Measurements from ENCODE around the gene MST1.

The MST1 gene

GRCh38 chr3:49713336-49714105 lies 24.2 kb upstream of the MST1 start:
- Mint-ChIP-seq H3K9me3 (no peaks in the 10 kb centered on the region), H3K27me3 (no peaks in the 10 kb centered on the region), H3K4me1 (peaks cover under 1% of the 10 kb centered on the region), H3K4me3 (no peak overlapping the region), H3K27ac (no peak overlapping the region), H3K36me3 (peaks cover 2% of the 10 kb centered on the region)
- DNase-seq (ENCODE audit: low spot score in 2 of 2) (no peak), ATAC-seq (ENCODE audit: low read depth) (no peak)

- Mint-ChIP-seq H3K36me3 (peaks cover 4% of the 10 kb centered on the region), H3K27ac (no peak overlapping the region)
- no peak for ATAC-seq (ENCODE audit: low read depth)
These were observed 23.5 kb upstream of the MST1 start for GRCh38 chr3:49712631-49713317.

GRCh38 chr3:49712166-49712565 lies 22.9 kb upstream of the MST1 start:
- DNase-seq (ENCODE audit: low spot score in 2 of 2) (no peak), ATAC-seq (ENCODE audit: low read depth) (no peak)
- H3K27ac Mint-ChIP-seq: no peak overlapping the region
- peaks cover 5% of the 10 kb centered on the region for H3K36me3 Mint-ChIP-seq
- H3K4me3 Mint-ChIP-seq: no peak overlapping the region
- no peaks in the 10 kb centered on the region for H3K27me3 Mint-ChIP-seq
- H3K9me3 Mint-ChIP-seq: no peaks in the 10 kb centered on the region
- H3K4me1 Mint-ChIP-seq: peaks cover 4% of the 10 kb centered on the region

More at GRCh38 chr3:49712631-49713317, 23.5 kb upstream of the MST1 start:
- Mint-ChIP-seq H3K9me3 (no peaks in the 10 kb centered on the region), H3K4me3 (no peak overlapping the region), H3K27me3 (no peaks in the 10 kb centered on the region), H3K4me1 (peaks cover under 1% of the 10 kb centered on the region)
- DNase-seq (ENCODE audit: low spot score in 2 of 2): no peak

GRCh38 chr3:49711489-49711888 lies 22.2 kb upstream of the MST1 start:
- H3K9me3 Mint-ChIP-seq: no peaks in the 10 kb centered on the region
- no peak overlapping the region for H3K4me3 Mint-ChIP-seq
- H3K4me1 Mint-ChIP-seq: peaks cover 6% of the 10 kb centered on the region
- no peaks in the 10 kb centered on the region for H3K27me3 Mint-ChIP-seq
- H3K36me3 Mint-ChIP-seq: peaks cover 7% of the 10 kb centered on the region
- DNase-seq (ENCODE audit: low spot score in 2 of 2) (no peak), ATAC-seq (ENCODE audit: low read depth) (no peak)
- H3K27ac Mint-ChIP-seq: no peak overlapping the region

- Mint-ChIP-seq H3K36me3 (peaks cover 7% of the 10 kb centered on the region), H3K4me1 (peaks cover 6% of the 10 kb centered on the region), H3K4me3 (no peak overlapping the region), H3K27ac (no peak overlapping the region), H3K27me3 (no peaks in the 10 kb centered on the region), H3K9me3 (no peaks in the 10 kb centered on the region)
- ATAC-seq (ENCODE audit: low read depth) (no peak), DNase-seq (ENCODE audit: low spot score in 2 of 2) (no peak)
These were observed 20.6 kb upstream of the MST1 start for GRCh38 chr3:49709852-49710251.

- no peak for ATAC-seq (ENCODE audit: low read depth)
- no peak for DNase-seq (ENCODE audit: low spot score in 2 of 2)
- Mint-ChIP-seq H3K27ac (no peak overlapping the region), H3K4me1 (peaks cover 9% of the 10 kb centered on the region), H3K4me3 (no peak overlapping the region), H3K27me3 (no peaks in the 10 kb centered on the region), H3K9me3 (no peaks in the 10 kb centered on the region), H3K36me3 (peaks cover 12% of the 10 kb centered on the region)
These were observed 17.8 kb upstream of the MST1 start for GRCh38 chr3:49707113-49707480.

- H3K9me3 Mint-ChIP-seq: no peaks in the 10 kb centered on the region
- H3K36me3 Mint-ChIP-seq: peaks cover 12% of the 10 kb centered on the region
- no peak overlapping the region for H3K27ac Mint-ChIP-seq
- ATAC-seq (ENCODE audit: low read depth) (no peak), DNase-seq (ENCODE audit: low spot score in 2 of 2) (no peak)
- H3K4me3 Mint-ChIP-seq: no peak overlapping the region
- no peaks in the 10 kb centered on the region for H3K27me3 Mint-ChIP-seq
- peaks cover 9% of the 10 kb centered on the region for H3K4me1 Mint-ChIP-seq
These were observed 17.3 kb upstream of the MST1 start for GRCh38 chr3:49706456-49707112.

- Mint-ChIP-seq H3K4me1 (peaks cover 9% of the 10 kb centered on the region), H3K27ac (no peak overlapping the region)
These were observed 16.2 kb upstream of the MST1 start for GRCh38 chr3:49705390-49705960.

GRCh38 chr3:49704629-49705028 lies 15.4 kb upstream of the MST1 start:
- no peak for DNase-seq (ENCODE audit: low spot score in 2 of 2)
- H3K27ac Mint-ChIP-seq: no peak overlapping the region

More at GRCh38 chr3:49705390-49705960, 16.2 kb upstream of the MST1 start:
- Mint-ChIP-seq H3K27me3 (no peaks in the 10 kb centered on the region), H3K36me3 (peaks cover 10% of the 10 kb centered on the region), H3K9me3 (no peaks in the 10 kb centered on the region), H3K4me3 (no peak overlapping the region)
- ATAC-seq (ENCODE audit: low read depth) (no peak), DNase-seq (ENCODE audit: low spot score in 2 of 2) (no peak)

GRCh38 chr3:49703956-49704355 lies 14.7 kb upstream of the MST1 start:
- ATAC-seq (ENCODE audit: low read depth) (no peak), DNase-seq (ENCODE audit: low spot score in 2 of 2) (no peak)
- Mint-ChIP-seq H3K4me3 (no peak overlapping the region), H3K27ac (peak overlapping the region; percentile 67), H3K4me1 (peaks cover 9% of the 10 kb centered on the region), H3K9me3 (no peaks in the 10 kb centered on the region), H3K27me3 (no peaks in the 10 kb centered on the region), H3K36me3 (peaks cover 10% of the 10 kb centered on the region)

More at GRCh38 chr3:49704629-49705028, 15.4 kb upstream of the MST1 start:
- peaks cover 9% of the 10 kb centered on the region for H3K4me1 Mint-ChIP-seq
- H3K27me3 Mint-ChIP-seq: no peaks in the 10 kb centered on the region
- ATAC-seq (ENCODE audit: low read depth): no peak
- no peaks in the 10 kb centered on the region for H3K9me3 Mint-ChIP-seq
- peaks cover 10% of the 10 kb centered on the region for H3K36me3 Mint-ChIP-seq
- no peak overlapping the region for H3K4me3 Mint-ChIP-seq

GRCh38 chr3:49703443-49703927 lies 14.2 kb upstream of the MST1 start:
- peak; percentile 100 for ATAC-seq (ENCODE audit: low read depth)
- Mint-ChIP-seq H3K27me3 (no peaks in the 10 kb centered on the region), H3K36me3 (peaks cover 9% of the 10 kb centered on the region), H3K4me3 (no peak overlapping the region), H3K27ac (peak overlapping the region; percentile 67), H3K4me1 (peaks cover 9% of the 10 kb centered on the region), H3K9me3 (no peaks in the 10 kb centered on the region)
- DNase-seq (ENCODE audit: low spot score in 2 of 2): peak; percentile 66 to 68

- ATAC-seq (ENCODE audit: low read depth) (no peak), DNase-seq (ENCODE audit: low spot score in 2 of 2) (no peak)
- H3K4me1 Mint-ChIP-seq: peaks cover 7% of the 10 kb centered on the region
- no peaks in the 10 kb centered on the region for H3K9me3 Mint-ChIP-seq
- no peak overlapping the region for H3K27ac Mint-ChIP-seq
- H3K4me3 Mint-ChIP-seq: no peak overlapping the region
- no peaks in the 10 kb centered on the region for H3K27me3 Mint-ChIP-seq
- H3K36me3 Mint-ChIP-seq: peaks cover 8% of the 10 kb centered on the region
These were observed 13.4 kb upstream of the MST1 start for GRCh38 chr3:49702672-49703071.

GRCh38 chr3:49701388-49702077 lies 12.3 kb upstream of the MST1 start:
- Mint-ChIP-seq H3K27ac (no peak overlapping the region), H3K9me3 (no peaks in the 10 kb centered on the region), H3K4me1 (peaks cover 3% of the 10 kb centered on the region), H3K27me3 (no peaks in the 10 kb centered on the region), H3K36me3 (peaks cover 9% of the 10 kb centered on the region), H3K4me3 (no peak overlapping the region)
- ATAC-seq (ENCODE audit: low read depth): no peak
- DNase-seq (ENCODE audit: low spot score in 2 of 2): no peak

All from memory B cell (primary cell).